Rectal smooth muscle tissue (tissue), 1 donor: ENCODE data around the gene MRPS27.

Experiments
- H3K27ac ChIP-seq: one replicate; pipeline ENCODE4 v1.7.0; 2013; ENCODE audit warnings: low read depth, low read length, inconsistent platforms
- H3K27me3 ChIP-seq: one replicate; pipeline ENCODE4 v1.7.0; 2013; ENCODE audit warnings: low read length; ENCODE audit not compliant: control insufficient read depth, insufficient read depth
- H3K36me3 ChIP-seq: one replicate; pipeline ENCODE4 v1.7.0; 2013; ENCODE audit warnings: low read length; ENCODE audit not compliant: control insufficient read depth, insufficient read depth
- H3K4me1 ChIP-seq: one replicate; pipeline ENCODE4 v1.7.0; 2013; ENCODE audit warnings: low read length; ENCODE audit not compliant: control insufficient read depth, insufficient read depth
- H3K4me3 ChIP-seq: one replicate; pipeline ENCODE4 v1.7.0; 2013; ENCODE audit warnings: low read length
- H3K9ac ChIP-seq: one replicate; pipeline ENCODE4 v1.7.0; 2013; ENCODE audit warnings: low read length

The MRPS27 gene

DNA sequence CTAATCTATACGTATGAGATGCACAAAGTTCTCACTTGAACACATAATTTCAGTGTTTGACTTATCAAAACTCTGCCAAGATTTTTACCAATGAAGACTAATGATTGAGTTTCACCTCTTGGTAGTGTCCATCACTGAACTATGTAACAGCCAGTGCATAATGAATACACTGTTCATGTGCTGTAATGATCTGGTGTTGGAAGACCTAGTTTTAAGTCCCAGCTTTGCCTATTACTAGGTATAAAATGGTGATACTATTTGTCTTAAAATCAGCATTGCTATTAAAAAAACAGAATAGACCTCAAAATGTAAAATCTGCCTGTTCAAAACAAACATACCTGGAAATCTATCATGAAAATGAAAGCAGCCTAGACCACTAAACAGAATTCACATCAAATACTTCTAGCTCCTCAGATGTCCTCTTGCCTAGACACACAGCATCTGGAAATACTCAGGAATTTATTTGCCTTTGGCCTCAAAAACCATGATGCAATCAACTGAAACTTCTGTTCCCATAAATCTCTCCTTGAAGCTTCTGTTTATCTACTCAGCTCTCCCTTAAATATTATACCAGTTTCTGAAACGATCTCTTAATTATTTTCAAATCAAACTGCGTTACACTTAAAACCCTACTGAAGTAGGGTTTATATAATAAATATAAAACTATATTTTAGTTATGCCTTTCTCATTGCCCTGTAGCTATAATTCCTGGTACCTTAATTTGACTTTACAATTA is 38.1 kb downstream of the MRPS27 start:
- H3K9ac ChIP-seq = no peak overlapping the region
- H3K4me1 ChIP-seq = peaks cover 13% of the 10 kb centered on the region
- H3K4me3 ChIP-seq = no peak overlapping the region
- no peaks in the 10 kb centered on the region for H3K36me3 ChIP-seq
- H3K27ac ChIP-seq = peak overlapping the region; percentile 38
- H3K27me3 ChIP-seq = no peaks in the 10 kb centered on the region

DNA sequence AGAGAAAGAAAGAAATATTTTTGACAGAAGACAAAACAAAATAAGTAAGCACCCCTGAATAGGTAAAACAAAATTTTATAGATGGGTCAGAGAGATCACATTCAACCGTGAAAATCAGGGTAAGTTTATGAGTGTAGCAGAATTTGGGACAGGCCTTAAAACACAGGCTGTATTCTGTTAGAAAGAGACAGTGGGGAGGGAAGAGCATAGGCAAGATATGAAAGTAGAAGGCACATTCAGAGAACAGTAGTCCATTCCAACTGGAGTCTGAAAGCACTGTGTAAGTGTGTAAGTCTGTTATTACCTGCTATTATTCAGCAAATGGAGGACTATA is 38.6 kb downstream of the MRPS27 start:
- H3K27ac ChIP-seq = peak overlapping the region; percentile 38
- H3K9ac ChIP-seq = no peak overlapping the region
- no peaks in the 10 kb centered on the region for H3K27me3 ChIP-seq
- peaks cover 13% of the 10 kb centered on the region for H3K4me1 ChIP-seq
- H3K36me3 ChIP-seq = no peaks in the 10 kb centered on the region
- H3K4me3 ChIP-seq = no peak overlapping the region

DNA sequence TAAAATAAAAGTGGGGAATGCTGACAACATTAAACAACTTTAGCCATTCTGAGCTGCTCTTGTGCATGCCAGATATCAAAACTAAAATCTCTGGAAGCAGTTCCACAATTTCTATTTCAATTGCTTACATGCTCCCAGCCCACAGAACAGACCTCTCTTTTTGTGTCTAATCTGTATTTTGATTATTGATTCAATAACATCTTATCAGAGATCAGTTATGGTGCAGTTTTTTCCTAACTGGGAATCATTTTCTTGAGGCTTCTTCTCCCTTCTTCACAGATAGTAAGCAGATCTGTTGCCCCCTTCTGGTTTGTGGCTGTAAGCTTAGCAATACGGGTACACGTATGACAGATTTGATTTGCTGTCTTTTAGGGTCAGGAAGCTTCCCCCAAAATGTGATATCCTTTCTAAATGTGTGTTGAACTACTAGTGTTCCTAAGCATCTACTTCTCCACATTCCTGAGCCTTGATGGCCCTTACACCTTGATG is 39.4 kb downstream of the MRPS27 start:
- H3K4me1 ChIP-seq = peaks cover 13% of the 10 kb centered on the region
- no peak overlapping the region for H3K4me3 ChIP-seq
- no peaks in the 10 kb centered on the region for H3K27me3 ChIP-seq
- H3K27ac ChIP-seq = peak overlapping the region; percentile 11
- H3K36me3 ChIP-seq = no peaks in the 10 kb centered on the region
- no peak overlapping the region for H3K9ac ChIP-seq

DNA sequence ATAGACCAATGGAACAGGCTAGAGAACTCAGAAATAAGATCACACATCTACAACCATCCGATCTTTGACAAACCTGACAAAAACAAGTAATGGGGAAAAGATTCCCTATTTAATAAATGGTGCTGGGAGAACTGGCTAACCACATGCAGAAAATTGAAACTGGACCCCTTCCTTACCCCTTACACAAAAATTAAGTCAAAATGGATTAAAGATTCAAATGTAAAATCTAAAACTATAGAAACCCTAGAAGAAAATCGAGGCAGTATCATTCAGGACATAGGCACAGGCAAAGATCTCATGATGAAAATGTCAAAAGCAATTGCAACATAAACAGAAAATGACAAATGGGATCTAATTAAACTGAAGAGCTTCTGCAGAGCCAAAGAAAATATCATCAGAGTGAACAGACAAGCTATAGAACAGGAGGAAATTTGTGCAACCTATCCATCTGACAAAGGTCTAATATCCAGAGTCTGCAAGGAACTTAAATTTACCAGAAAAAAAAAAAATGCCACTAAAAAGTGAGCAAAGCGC is 43.8 kb downstream of the MRPS27 start:
- Histone ChIP-seq H3K4me3 (no peak overlapping the region), H3K9ac (no peak overlapping the region), H3K4me1 (peaks cover 3% of the 10 kb centered on the region), H3K27me3 (no peaks in the 10 kb centered on the region), H3K27ac (no peak overlapping the region), H3K36me3 (no peaks in the 10 kb centered on the region)

DNA sequence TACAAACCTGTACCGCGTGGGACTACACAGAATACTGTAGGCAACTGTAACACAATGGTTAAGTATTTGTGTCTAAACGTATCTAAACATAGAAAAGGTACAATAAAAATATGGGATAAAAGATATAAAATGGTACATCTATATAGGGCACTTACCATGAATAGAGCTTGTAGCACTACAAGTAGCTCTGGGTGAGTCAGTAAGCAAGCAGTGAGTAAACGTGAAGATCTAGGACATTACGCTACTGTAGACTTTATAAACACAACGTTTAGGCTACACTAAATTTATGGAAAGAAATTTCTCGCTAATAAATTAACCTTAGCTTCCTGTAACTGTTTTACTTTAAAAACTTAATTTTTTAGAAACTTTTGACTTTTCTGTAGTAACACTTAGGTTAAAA is 46.5 kb downstream of the MRPS27 start:
- H3K4me3 ChIP-seq = no peak overlapping the region
- no peaks in the 10 kb centered on the region for H3K36me3 ChIP-seq
- no peaks in the 10 kb centered on the region for H3K27me3 ChIP-seq
- H3K4me1 ChIP-seq = no peaks in the 10 kb centered on the region
- no peak overlapping the region for H3K9ac ChIP-seq
- H3K27ac ChIP-seq = no peak overlapping the region

DNA sequence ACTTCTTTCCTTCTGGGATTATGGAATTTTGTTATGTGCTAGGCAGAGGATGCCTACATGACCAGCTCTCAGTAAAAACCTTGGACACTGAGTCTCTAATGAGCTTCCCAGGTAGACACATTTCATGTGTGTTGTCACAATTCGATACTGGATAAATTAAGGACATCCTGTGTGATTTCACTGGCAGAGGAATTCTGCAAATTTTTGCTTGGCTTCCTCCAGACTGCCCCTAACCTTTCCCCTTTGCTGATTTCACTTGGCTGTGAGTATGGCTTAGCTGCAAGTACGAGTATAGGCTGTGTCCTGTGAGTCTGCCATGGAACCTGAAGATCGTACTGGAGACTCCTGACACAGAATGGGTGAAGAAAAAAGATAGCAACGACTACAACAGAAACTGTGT is 47.6 kb downstream of the MRPS27 start:
- Histone ChIP-seq H3K9ac (no peak overlapping the region), H3K4me3 (no peak overlapping the region), H3K36me3 (no peaks in the 10 kb centered on the region), H3K27me3 (no peaks in the 10 kb centered on the region), H3K4me1 (no peaks in the 10 kb centered on the region), H3K27ac (no peak overlapping the region)

DNA sequence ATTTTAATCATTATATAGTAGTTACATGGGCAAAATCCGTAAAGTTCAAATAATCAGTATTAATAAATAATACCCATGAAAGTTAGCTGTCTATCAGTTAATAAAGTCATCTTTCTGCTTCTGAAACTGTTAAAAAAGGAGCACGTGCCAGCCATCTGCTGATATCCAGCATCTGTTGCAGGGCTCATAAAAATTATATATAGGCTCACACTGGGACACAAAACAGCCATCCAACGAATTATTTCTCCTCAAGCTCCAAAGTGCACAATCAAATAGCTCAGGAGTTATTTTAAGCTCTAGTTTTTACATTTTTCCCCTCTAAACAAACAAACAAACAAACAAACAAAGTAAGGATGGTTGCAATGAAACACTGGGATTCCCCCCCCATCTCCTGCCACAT is 48.3 kb downstream of the MRPS27 start:
- Histone ChIP-seq H3K4me3 (no peak overlapping the region), H3K9ac (no peak overlapping the region), H3K27ac (no peak overlapping the region), H3K4me1 (no peaks in the 10 kb centered on the region), H3K36me3 (no peaks in the 10 kb centered on the region), H3K27me3 (no peaks in the 10 kb centered on the region)

DNA sequence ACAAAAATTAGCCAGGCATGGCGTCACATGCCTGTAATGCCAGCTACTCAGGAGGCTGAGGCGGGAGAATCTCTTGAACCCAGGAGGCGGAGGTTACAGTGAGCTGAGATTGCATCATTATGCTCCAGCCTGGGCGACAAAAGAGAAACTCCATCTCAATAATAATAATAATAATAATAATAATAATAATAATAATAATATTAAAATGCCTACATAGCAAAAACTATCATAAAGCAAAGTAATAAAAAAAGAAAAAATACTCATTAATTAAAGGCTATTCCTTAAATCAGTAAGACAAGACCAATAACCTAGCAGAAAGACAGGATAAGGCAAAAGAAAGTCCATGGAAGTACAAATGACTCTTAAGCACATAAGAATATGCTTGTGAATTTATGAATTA is 50.0 kb downstream of the MRPS27 start:
- H3K4me3 ChIP-seq = no peak overlapping the region
- peaks cover 6% of the 10 kb centered on the region for H3K4me1 ChIP-seq
- no peak overlapping the region for H3K27ac ChIP-seq
- H3K9ac ChIP-seq = no peak overlapping the region
- no peaks in the 10 kb centered on the region for H3K36me3 ChIP-seq
- no peaks in the 10 kb centered on the region for H3K27me3 ChIP-seq

DNA sequence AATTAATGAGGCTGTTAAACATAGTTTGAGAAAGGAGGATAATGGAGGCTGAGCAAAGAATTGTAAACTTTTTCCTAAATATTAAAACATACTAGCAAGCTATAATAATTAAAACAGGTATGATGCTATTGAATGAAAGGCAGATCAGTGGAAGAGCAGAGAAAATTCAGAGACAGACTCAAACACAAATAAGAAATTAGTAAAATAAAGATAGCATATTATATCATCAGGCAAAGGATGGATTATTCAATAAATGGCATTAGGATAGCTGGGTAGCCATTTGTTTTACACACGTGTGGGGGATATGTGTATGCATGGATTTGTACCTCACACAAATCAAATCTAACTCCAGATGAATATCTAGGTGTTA is 50.6 kb downstream of the MRPS27 start:
- Histone ChIP-seq H3K4me1 (peaks cover 8% of the 10 kb centered on the region), H3K27me3 (no peaks in the 10 kb centered on the region), H3K4me3 (no peak overlapping the region), H3K36me3 (no peaks in the 10 kb centered on the region), H3K9ac (no peak overlapping the region), H3K27ac (no peak overlapping the region)

DNA sequence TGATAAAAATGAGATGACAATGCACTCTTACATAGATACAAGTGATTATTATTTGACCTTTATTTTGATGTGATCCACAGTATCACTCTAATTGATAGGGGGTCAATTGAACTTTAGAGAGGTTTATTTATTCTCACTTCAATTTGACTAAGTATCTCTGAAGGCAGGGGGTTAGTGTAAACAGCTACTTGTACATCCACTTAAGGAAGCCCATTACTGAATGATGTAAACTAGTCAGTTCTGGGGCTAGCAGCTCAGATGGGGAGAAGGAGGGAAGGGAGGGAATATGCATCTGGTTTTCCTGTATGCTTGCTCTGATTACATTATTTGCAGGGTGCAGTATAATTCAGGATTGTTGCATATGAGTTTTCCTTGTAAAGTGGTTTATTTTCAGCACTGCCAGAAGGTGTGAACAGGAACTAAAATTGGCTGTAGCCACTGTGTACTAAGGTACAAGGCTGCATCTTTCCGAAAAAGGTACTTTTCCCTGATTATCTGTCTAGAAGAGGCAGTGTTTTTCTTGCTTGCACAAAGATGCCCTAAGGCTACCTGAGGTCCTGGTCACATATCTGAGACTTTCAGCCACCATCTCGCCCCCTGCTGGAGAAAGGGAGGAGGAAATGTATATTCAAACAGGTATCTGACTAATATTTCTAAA is 51.2 kb downstream of the MRPS27 start:
- no peaks in the 10 kb centered on the region for H3K27me3 ChIP-seq
- peaks cover 8% of the 10 kb centered on the region for H3K4me1 ChIP-seq
- H3K36me3 ChIP-seq = no peaks in the 10 kb centered on the region
- H3K27ac ChIP-seq = no peak overlapping the region
- no peak overlapping the region for H3K4me3 ChIP-seq
- H3K9ac ChIP-seq = no peak overlapping the region

DNA sequence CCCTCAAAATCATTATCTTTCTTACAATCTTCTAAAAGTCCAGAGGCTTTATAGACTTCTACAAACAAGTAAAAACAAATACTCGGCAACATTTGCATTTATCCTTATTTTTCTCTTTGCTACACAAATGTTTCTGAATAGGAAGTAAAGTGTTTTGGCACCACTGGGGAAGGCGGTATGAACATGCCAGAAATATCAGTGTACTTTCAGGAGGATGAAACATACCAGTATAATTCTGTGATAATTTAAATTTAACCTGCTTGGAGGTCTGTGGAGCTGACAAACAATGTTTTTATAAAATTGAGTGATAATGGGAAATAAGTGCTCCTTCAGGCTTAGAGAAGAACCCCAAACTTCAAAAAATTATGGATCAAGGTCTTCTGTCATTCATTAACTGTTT is 51.8 kb downstream of the MRPS27 start:
- Histone ChIP-seq H3K27me3 (no peaks in the 10 kb centered on the region), H3K36me3 (no peaks in the 10 kb centered on the region), H3K9ac (no peak overlapping the region), H3K4me1 (peaks cover 8% of the 10 kb centered on the region), H3K27ac (no peak overlapping the region), H3K4me3 (no peak overlapping the region)

DNA sequence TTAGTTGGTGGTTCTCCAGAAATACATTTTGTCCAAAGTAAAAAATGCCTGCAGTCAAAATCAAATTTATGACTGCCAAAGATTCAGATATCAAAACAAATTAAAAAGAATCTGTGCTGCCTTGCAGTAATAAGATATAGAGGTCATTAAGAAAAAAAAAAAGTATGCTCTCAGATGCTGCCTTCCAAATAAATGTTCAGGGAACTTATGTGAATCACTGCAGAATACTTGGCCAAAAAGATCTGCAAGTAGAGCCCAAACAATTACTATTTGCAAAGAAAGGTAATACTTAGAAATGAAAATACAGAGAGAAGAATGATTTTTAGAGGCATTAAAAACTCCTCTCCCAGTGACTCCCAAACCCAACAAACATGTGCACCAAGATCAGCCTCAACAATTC is 52.4 kb downstream of the MRPS27 start:
- Histone ChIP-seq H3K9ac (no peak overlapping the region), H3K4me3 (no peak overlapping the region), H3K27me3 (no peaks in the 10 kb centered on the region), H3K4me1 (peaks cover 8% of the 10 kb centered on the region), H3K36me3 (no peaks in the 10 kb centered on the region), H3K27ac (no peak overlapping the region)

DNA sequence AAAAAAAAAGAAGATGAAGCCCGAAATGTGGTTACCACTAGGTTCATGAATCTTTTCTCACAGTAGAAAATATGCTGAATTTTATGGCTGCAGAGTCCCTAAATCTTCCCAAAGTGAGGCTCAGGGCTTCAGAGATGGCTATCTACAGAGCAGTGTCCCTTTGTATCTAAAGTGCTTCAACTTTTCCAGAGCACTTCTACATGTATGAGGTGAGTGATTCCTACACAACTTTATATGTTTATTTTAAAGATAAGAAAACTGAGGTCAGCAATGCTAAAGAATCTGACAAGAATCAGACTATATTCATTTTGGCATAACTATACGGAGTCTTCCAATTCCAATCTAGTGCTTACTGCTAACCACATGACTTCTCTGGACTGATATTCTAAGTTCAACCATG is 53.2 kb downstream of the MRPS27 start:
- H3K4me3 ChIP-seq = no peak overlapping the region
- H3K9ac ChIP-seq = no peak overlapping the region
- H3K27me3 ChIP-seq = no peaks in the 10 kb centered on the region
- no peaks in the 10 kb centered on the region for H3K36me3 ChIP-seq
- peaks cover 8% of the 10 kb centered on the region for H3K4me1 ChIP-seq
- no peak overlapping the region for H3K27ac ChIP-seq
